ENCODE measurements around the gene RIN2. TPM values are rescaled to one million over a fixed set of nuclear protein-coding genes. Genes with fewer than 3 reads are reported as not detected.

RIN2 gene
- total RNA-seq, 1 donor from 2014 or later: 24.4 TPM

- no peak for DNase-seq (ENCODE audit: low spot score)
- Mint-ChIP-seq H3K36me3 (ENCODE audit: low read depth) (peaks cover 3% of the 10 kb centered on the region), H3K27ac (ENCODE audit: unreplicated experiment) (no peak overlapping the region), H3K4me3 (ENCODE audit: unreplicated experiment) (no peak overlapping the region), H3K27me3 (ENCODE audit: low read depth) (no peaks in the 10 kb centered on the region), H3K4me1 (ENCODE audit: low read depth) (peaks cover 37% of the 10 kb centered on the region), H3K9me3 (ENCODE audit: low read depth) (no peaks in the 10 kb centered on the region)
- TF ChIP-seq CTCF (IDR thresholded peaks at IDR 0.05): no peak
Observed at GRCh38 chr20:19761841-19762240, 3.8 kb downstream of the RIN2 start.

- no peak overlapping the region for H3K27ac Mint-ChIP-seq (ENCODE audit: unreplicated experiment)
- no peaks in the 10 kb centered on the region for H3K9me3 Mint-ChIP-seq (ENCODE audit: low read depth)
- H3K36me3 Mint-ChIP-seq (ENCODE audit: low read depth): peaks cover 3% of the 10 kb centered on the region
- H3K4me1 Mint-ChIP-seq (ENCODE audit: low read depth): peaks cover 24% of the 10 kb centered on the region
- DNase-seq (ENCODE audit: low spot score): no peak
- no peak for TF ChIP-seq CTCF (IDR thresholded peaks at IDR 0.05)
- no peak overlapping the region for H3K4me3 Mint-ChIP-seq (ENCODE audit: unreplicated experiment)
- H3K27me3 Mint-ChIP-seq (ENCODE audit: low read depth): no peaks in the 10 kb centered on the region
Observed at GRCh38 chr20:19764207-19764606, 6.1 kb downstream of the RIN2 start.

GRCh38 chr20:19765266-19765665, 7.2 kb downstream of the RIN2 start:
- H3K36me3 Mint-ChIP-seq (ENCODE audit: low read depth): peaks cover 3% of the 10 kb centered on the region
- H3K4me1 Mint-ChIP-seq (ENCODE audit: low read depth): peaks cover 18% of the 10 kb centered on the region
- no peak for TF ChIP-seq CTCF (IDR thresholded peaks at IDR 0.05)
- no peaks in the 10 kb centered on the region for H3K27me3 Mint-ChIP-seq (ENCODE audit: low read depth)
- no peak overlapping the region for H3K27ac Mint-ChIP-seq (ENCODE audit: unreplicated experiment)
- no peak overlapping the region for H3K4me3 Mint-ChIP-seq (ENCODE audit: unreplicated experiment)
- no peak for DNase-seq (ENCODE audit: low spot score)
- H3K9me3 Mint-ChIP-seq (ENCODE audit: low read depth): no peaks in the 10 kb centered on the region

- Mint-ChIP-seq H3K4me1 (ENCODE audit: low read depth) (peaks cover 17% of the 10 kb centered on the region), H3K4me3 (ENCODE audit: unreplicated experiment) (no peak overlapping the region), H3K27me3 (ENCODE audit: low read depth) (no peaks in the 10 kb centered on the region), H3K9me3 (ENCODE audit: low read depth) (no peaks in the 10 kb centered on the region), H3K27ac (ENCODE audit: unreplicated experiment) (no peak overlapping the region), H3K36me3 (ENCODE audit: low read depth) (peaks cover 3% of the 10 kb centered on the region)
- no peak for DNase-seq (ENCODE audit: low spot score)
- TF ChIP-seq CTCF (IDR thresholded peaks at IDR 0.05): no peak
Observed at GRCh38 chr20:19765913-19766312, 7.9 kb downstream of the RIN2 start.

GRCh38 chr20:19767070-19767469, 9.0 kb downstream of the RIN2 start:
- Mint-ChIP-seq H3K36me3 (ENCODE audit: low read depth) (peaks cover 3% of the 10 kb centered on the region), H3K9me3 (ENCODE audit: low read depth) (no peaks in the 10 kb centered on the region), H3K4me1 (ENCODE audit: low read depth) (peaks cover 8% of the 10 kb centered on the region), H3K27ac (ENCODE audit: unreplicated experiment) (no peak overlapping the region), H3K27me3 (ENCODE audit: low read depth) (no peaks in the 10 kb centered on the region), H3K4me3 (ENCODE audit: unreplicated experiment) (no peak overlapping the region)
- TF ChIP-seq CTCF (IDR thresholded peaks at IDR 0.05): no peak
- DNase-seq (ENCODE audit: low spot score): no peak

Data from chondrocyte (in vitro differentiated cells).